CD4-positive, alpha-beta T cell treated with Interleukin-12 subunit alpha and Interleukin-12 subunit beta, for 1 hour (primary cell): ENCODE data around the gene NTNG1.

ENCODE experiments used
- DNase-seq: peaks from one replicate; pipeline ENCODE4 v3.0.0-alpha.2; 2020

Gene NTNG1

GRCh38 chr1:107467811-107468210 is 327.0 kb downstream of the NTNG1 start:
- DNase-seq, result no peak

- DNase-seq, result no peak
These were observed 332.2 kb downstream of the NTNG1 start for GRCh38 chr1:107473065-107473464.

GRCh38 chr1:107474877-107475612 is 334.2 kb downstream of the NTNG1 start:
- no peak for DNase-seq

DNA sequence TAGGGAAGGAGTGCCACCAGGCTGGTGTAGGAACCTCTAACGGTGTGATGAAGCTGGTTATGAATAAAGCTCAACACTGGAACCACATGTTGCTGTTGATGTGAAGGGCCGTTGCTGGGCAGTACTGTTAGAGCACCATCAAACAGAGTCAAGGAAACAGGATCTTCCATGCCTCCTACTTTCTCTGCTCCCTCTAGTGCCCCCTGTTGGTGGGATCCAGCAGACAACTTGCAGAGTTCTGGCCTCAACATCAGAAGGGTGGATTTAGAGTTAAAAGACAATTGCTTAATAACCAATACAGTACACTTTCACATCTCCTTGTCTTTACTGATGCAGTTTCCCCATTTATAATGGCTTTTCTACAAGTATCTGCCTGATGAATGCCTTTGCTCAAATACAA is 336.4 kb downstream of the NTNG1 start:
- DNase-seq, result no peak

DNA sequence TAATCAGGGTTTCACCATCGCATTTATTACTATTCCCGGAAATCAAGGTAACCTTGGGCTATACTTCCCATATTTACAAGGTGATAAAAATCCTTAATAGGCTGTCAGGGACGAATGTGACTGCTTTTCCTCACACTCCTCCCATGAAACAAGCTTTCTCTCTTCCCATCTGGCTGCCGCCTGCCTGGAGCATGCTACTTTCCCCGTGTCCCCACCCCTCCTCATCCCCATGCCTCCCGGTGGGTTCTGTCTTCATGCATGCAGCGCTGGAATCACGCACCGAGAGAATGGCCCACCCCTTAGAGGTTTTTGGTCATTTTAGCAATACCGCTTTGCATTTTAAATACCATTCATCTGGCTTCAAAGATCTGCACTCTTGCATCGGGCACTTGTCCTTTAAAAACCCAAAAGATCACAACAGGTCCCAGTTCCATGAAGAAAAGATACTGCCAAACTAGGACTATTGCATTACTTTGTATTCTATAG is 339.1 kb downstream of the NTNG1 start:
- DNase-seq, result no peak

- DNase-seq, result no peak
These were observed 339.9 kb downstream of the NTNG1 start for GRCh38 chr1:107480548-107481415.

DNA sequence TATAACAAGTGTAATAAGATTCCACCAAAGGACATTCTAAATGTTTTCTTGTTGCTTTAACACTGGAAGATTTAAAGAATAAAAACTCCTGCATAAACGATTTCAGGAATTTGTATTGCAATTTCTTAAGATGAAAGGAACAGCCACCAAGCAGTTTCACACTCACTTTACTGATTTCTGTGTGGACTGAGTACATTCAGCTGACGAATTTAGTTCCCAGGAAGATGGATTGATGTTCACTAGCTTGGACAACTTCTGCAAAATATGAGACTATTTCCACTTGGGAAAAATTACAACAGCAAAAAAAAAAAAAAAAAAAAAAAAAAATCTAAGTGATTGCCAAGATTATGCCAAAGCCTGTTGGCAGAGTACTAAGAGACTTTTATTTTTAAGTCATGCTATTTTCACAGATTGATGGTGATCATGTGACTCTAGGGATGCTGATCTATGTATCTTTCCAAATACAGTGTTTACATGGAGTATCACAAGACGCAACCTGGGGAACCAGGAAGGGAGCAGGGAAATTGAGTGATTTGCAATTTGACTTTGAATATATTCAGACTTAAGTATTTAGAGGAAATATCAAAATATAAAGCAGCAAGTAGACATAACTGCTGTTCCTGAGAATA is 341.0 kb downstream of the NTNG1 start:
- no peak for DNase-seq

DNA sequence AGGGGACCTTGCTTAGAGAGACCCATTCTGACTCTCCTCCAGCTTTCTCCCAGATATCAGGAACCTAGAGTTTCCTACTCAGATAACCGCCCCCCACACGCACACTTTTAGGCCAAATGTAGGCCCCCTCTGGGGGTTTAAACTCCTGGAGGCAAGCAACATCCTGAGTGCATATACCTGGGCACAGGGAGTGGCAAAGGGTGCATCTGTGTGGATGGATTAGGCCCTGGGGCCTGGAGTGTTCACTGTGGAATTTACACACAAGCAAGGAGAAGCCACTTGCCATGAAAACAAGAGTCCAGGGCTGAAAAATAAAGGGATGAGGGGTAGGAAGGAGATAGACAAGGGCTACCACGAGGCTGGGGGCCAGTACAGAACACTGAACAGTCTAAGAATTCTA is 343.1 kb downstream of the NTNG1 start:
- DNase-seq, result no peak

GRCh38 chr1:107486349-107486748 is 345.5 kb downstream of the NTNG1 start:
- DNase-seq, result no peak

DNA sequence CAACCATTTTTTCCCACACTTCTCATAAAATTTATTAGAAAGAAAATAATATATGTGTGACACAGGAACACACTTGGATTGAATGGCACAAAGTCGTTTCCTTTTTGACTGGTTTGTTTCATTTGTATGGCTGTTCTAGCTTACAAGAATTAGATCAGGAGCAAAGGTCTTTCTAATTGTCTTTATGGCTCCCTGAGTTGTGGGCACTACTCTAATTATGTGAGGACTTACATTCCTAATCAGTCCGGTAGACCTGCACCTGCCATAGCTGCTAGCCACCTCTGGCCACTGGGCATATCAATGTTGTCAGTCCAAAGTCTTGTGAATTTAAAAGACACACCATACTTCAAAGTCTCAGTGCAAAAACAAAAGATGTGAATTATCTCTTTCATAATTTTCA is 346.7 kb downstream of the NTNG1 start:
- no peak for DNase-seq

DNA sequence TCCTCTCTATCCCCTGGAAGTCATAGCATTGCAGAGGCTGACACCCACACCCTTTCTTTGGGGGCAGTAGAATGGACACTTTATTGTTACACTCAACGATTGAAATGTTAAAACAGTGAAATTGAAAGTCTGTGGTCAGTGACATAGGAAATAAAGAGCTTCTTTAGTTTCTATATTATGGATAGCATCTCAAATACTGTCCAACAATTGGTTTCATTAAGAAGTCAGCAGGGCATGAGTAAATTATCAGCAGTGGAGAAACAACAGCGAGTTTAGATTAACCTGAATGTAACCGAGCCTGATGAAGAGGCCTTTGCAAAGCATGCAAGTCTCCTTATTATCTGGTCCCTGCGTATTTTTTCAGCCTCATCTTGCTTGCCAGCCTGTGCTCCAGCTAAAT is 350.7 kb downstream of the NTNG1 start:
- no peak for DNase-seq

- no peak for DNase-seq
These were observed 352.4 kb downstream of the NTNG1 start for GRCh38 chr1:107493111-107493716.

- DNase-seq, result no peak
These were observed 353.2 kb downstream of the NTNG1 start for GRCh38 chr1:107494061-107494460.

DNA sequence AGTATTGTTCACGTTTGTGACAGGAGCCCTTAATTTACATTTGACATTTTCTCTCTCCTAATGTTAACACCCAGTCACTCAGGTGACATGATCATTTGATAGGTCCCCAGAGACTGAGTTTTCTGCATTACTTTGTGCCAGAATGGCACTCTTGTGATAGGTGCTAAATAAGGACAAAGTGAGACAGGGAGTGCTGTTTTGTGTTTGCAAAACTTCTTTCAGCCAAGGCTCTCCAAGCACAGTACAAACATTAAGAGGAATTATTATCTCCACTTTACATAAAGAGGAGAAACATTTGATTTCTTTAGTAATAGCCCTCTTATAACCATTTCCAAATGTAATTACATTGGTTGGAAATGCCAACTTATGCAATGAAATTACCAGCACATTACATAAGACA is 355.2 kb downstream of the NTNG1 start:
- DNase-seq, result no peak

GRCh38 chr1:107499139-107499744 is 358.4 kb downstream of the NTNG1 start:
- no peak for DNase-seq

DNA sequence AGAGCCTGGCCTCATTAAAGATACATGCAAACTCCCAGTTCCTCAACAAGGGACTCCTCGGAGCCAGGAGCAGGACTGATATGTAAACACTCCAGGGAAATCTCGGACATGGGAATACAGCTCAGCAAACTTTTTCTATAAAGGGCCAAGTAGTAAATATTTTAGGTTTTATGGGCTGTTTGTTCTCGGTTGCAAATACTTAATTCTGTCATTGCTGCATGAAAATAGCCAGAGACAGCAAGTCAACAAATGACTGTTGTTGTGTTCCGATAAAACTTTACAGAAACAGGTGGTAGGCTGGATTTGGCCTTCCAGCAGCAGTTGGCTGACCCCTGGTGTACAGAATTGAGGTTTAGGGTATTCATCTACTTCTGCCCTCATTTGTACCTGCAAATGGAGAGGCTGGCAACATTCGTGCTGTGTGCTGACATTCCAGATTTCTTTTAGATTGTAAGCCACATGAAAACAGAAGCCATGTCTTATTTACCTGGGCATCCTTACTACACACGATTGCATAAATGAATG is 360.3 kb downstream of the NTNG1 start:
- DNase-seq, result no peak

- no peak for DNase-seq
These were observed 369.5 kb downstream of the NTNG1 start for GRCh38 chr1:107510347-107510746.

- no peak for DNase-seq
These were observed 372.0 kb downstream of the NTNG1 start for GRCh38 chr1:107512836-107513235.

GRCh38 chr1:107514841-107515240 is 374.0 kb downstream of the NTNG1 start:
- no peak for DNase-seq

DNA sequence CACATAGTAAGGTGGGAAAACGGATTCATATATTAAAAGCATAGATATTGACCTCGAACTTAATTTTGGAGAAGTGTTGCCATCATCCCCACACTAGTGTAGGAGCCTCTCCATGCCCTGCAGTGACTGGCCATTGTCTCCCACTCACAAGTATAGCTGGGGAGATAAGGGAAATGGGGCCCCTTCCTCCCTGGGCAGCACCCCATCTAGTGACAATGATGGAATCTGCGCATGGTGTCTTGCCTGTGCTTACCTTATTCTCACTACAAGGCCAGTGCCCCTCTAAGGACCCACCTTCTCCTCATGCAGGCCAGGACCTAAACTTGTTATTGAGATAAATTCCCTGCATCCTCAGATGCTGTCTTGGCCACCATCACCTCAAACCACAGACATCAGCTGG is 374.9 kb downstream of the NTNG1 start:
- no peak for DNase-seq

DNA sequence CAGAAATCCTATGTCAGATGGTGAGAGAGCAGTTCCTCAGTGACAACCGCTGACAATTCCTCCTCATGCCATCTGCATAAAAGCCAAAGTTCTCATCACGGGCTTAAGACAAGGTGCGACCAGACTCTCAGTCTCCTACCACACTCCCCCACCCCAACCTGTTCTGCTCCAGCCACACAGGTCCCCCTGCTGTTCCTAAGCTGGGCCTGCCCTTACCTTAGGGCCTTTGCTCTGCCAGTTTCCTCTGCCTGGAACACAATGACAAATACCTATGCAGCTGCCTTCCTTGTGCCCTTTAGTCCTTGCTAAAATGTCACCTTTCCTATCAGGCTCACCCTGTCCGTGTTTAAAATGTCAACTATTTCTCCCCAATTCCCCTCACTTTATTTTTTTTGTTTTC is 382.2 kb downstream of the NTNG1 start:
- DNase-seq, result no peak

GRCh38 chr1:107523736-107524135 is 382.9 kb downstream of the NTNG1 start:
- no peak for DNase-seq

- no peak for DNase-seq
These were observed 383.5 kb downstream of the NTNG1 start for GRCh38 chr1:107524301-107524700.
